Left lung (tissue), 10 donors: ENCODE results near the gene P2RY6. TPM values are rescaled to one million over a fixed set of nuclear protein-coding genes. Genes with fewer than 3 reads are reported as not detected.
A peak's percentile ranks its signal among the peaks of the same experiment; 100 is the strongest.

ENCODE experiments used
- ATAC-seq: fragments of 200-7000 bp; cut with Tn5 transposase; one replicate; pipeline ENCODE4 v1.9.1; 2020; ENCODE audit warnings: moderate library complexity
- DNase-seq, 4 donors: peaks; one replicate each; pipeline ENCODE4 v3.0.0-alpha.2; 2013 to 2020
- H3K27ac ChIP-seq, 2 donors: fragments of 200-600 bp; sonication (generic) in 1 of 2; one replicate each; pipeline versions ENCODE4 v1.5.0 to v1.8.0; 2020 to 2021
- H3K27me3 ChIP-seq, 2 donors: fragments of 200-600 bp; sonication (generic) in 1 of 2; one replicate each; pipeline versions ENCODE4 v1.5.0 to v1.8.0; 2020 to 2021
- H3K36me3 ChIP-seq, 2 donors: fragments of 200-600 bp; sonication (generic) in 1 of 2; one replicate each; pipeline versions ENCODE4 v1.5.0 to v1.8.0; 2020 to 2021
- H3K4me1 ChIP-seq, 2 donors: fragments of 200-600 bp; one replicate each; pipeline ENCODE4 v1.8.0; 2021
- H3K4me3 ChIP-seq, 2 donors: fragments of 200-600 bp; sonication (generic) in 1 of 2; one replicate each; pipeline versions ENCODE4 v1.5.0 to v1.8.0; 2020 to 2021; ENCODE audit warnings: mild to moderate bottlenecking in 1 of 2
- H3K9me3 ChIP-seq, 2 donors: fragments of 200-600 bp; sonication (generic) in 1 of 2; one replicate each; pipeline versions ENCODE4 v1.5.0 to v1.8.0; 2020 to 2021
- intact Hi-C, 2 donors: fragments of 100-400 bp; cut with DNase I; formaldehyde crosslinking; loops; one replicate each; pipeline versions ENCODE4 v1.11.2 to v1.14.2; 2022
- polyA plus RNA-seq, 6 donors: library from polyadenylated mRNA; unstranded; fragments of 120-200 nt; gene quantifications; one replicate each; pipeline ENCODE4 v1.2.1, GENCODE V29; 2013; ENCODE audit not compliant: insufficient read length in 6 of 6
- total RNA-seq, 2 donors: library from RNA; stranded (reverse); fragmentation: NEBNext Ultra II Directional; extraction: Animal tissue kit (Norgen Biotek cat#: 25700); gene quantifications; one replicate each; pipeline ENCODE4 v1.2.1, GENCODE V29; 2021
- TF ChIP-seq, protein P1 (sequence below), 2 donors: fragments of 200-600 bp; sonication (generic) in 1 of 2; IDR thresholded peaks; one replicate each; pipeline versions ENCODE4 v1.5.0 to v1.8.0; 2021; ENCODE audit warnings: antibody characterized with exemption in 2 of 2
- donor health status: DM: no; HTN: yes; CAD: no.
- donor health status: DM: no; HTN: no; CAD: no.

The P2RY6 gene
- total and polyA plus RNA-seq, 8 donors, result 0.87 to 4.8 (median 1.9) TPM

- H3K9me3 ChIP-seq, result no peaks in the 10 kb centered on the region
- TF ChIP-seq, protein P1, sequence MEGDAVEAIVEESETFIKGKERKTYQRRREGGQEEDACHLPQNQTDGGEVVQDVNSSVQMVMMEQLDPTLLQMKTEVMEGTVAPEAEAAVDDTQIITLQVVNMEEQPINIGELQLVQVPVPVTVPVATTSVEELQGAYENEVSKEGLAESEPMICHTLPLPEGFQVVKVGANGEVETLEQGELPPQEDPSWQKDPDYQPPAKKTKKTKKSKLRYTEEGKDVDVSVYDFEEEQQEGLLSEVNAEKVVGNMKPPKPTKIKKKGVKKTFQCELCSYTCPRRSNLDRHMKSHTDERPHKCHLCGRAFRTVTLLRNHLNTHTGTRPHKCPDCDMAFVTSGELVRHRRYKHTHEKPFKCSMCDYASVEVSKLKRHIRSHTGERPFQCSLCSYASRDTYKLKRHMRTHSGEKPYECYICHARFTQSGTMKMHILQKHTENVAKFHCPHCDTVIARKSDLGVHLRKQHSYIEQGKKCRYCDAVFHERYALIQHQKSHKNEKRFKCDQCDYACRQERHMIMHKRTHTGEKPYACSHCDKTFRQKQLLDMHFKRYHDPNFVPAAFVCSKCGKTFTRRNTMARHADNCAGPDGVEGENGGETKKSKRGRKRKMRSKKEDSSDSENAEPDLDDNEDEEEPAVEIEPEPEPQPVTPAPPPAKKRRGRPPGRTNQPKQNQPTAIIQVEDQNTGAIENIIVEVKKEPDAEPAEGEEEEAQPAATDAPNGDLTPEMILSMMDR (IDR thresholded peaks at IDR 0.05), result no peak
- H3K27me3 ChIP-seq, result no peaks in the 10 kb centered on the region
- no peaks in the 10 kb centered on the region for H3K36me3 ChIP-seq
- DNase-seq (no peak), ATAC-seq (no peak)
- H3K4me1 ChIP-seq, result peaks cover 0 to 37% of the 10 kb centered on the region in 2 donors
- no peak overlapping the region for H3K4me3 ChIP-seq
- peak overlapping the region in 1 of 2 donors; percentile 20 for H3K27ac ChIP-seq
- intact Hi-C loops, result no loop called here
These were observed 9.9 kb downstream of the P2RY6 start for GRCh38 chr11:73281796-73282660.

GRCh38 chr11:73283276-73284000, 11.3 kb downstream of the P2RY6 start:
- Histone ChIP-seq H3K4me3 (no peak overlapping the region), H3K9me3 (no peaks in the 10 kb centered on the region), H3K36me3 (no peaks in the 10 kb centered on the region), H3K4me1 (peaks cover 0 to 51% of the 10 kb centered on the region in 2 donors), H3K27ac (peak overlapping the region in 1 of 2 donors; percentile 58), H3K27me3 (no peaks in the 10 kb centered on the region)
- TF ChIP-seq, protein P1 (IDR thresholded peaks at IDR 0.05), result no peak
- no peak for DNase-seq
- intact Hi-C loops, result no loop called here
- peak; percentile 17 for ATAC-seq

- ATAC-seq (no peak), DNase-seq (no peak)
- Histone ChIP-seq H3K4me3 (no peak overlapping the region), H3K4me1 (peaks cover 4 to 57% of the 10 kb centered on the region in 2 donors), H3K36me3 (no peaks in the 10 kb centered on the region), H3K27me3 (no peaks in the 10 kb centered on the region), H3K27ac (no peak overlapping the region), H3K9me3 (no peaks in the 10 kb centered on the region)
- TF ChIP-seq, protein P1 (IDR thresholded peaks at IDR 0.05), result no peak
- intact Hi-C loops, result no loop called here
These were observed 12.0 kb downstream of the P2RY6 start for GRCh38 chr11:73284106-73284505.

DNA sequence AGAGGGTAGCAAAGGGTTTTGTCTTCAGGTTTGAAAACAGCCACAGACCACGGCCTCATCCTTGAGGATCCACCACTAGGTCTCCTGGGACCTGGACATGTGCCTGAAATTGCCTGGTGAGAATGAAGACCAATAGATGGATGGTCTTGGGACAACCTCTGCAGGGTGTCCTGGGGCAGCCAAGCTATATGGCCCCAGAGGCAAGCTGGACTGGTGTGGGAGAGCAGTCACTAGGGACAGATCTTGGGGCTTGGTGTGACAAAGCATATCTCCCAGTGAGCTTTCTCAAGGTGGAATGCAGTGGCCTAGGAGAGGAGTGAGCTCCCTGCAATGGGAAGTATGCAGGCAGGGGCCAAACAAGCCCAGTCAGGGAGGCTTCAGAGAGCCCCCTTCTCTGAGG, 13.6 kb downstream of the P2RY6 start:
- no peak overlapping the region for H3K27ac ChIP-seq
- intact Hi-C loops, result no loop called here
- H3K36me3 ChIP-seq, result no peaks in the 10 kb centered on the region
- no peak overlapping the region for H3K4me3 ChIP-seq
- TF ChIP-seq, protein P1 (IDR thresholded peaks at IDR 0.05), result no peak
- no peaks in the 10 kb centered on the region for H3K27me3 ChIP-seq
- peaks cover 8 to 65% of the 10 kb centered on the region in 2 donors for H3K4me1 ChIP-seq
- no peak for ATAC-seq
- H3K9me3 ChIP-seq, result no peaks in the 10 kb centered on the region
- no peak for DNase-seq

DNA sequence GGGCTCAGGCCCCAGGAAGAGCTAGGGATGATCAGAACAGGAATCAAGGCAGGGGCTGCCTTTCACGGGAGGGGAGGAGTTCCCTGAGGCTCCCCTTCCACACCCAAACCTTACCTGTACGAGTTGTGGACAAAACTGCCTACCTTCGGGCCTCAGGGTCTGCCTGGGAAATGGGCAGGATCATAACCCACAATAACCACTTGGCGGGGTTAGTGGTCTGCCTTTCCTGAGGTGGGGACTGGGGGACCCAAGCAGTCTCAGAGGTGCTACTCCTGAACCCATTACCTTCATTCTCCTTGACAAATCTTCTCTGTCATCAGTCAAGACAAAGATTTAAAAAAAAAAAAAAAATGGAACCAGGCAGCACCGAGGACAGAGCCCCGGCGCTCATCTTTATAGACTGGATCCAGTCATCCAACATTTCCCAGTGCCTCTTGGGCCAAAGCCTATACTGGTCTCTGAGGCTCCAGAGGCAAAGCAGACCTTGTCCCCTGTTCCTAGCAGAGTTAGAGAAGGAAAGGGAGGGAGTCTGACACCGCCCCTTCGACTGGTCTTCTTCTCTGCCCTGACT, 14.2 kb downstream of the P2RY6 start:
- no peak overlapping the region for H3K27ac ChIP-seq
- no peak for DNase-seq
- peaks cover 8 to 59% of the 10 kb centered on the region in 2 donors for H3K4me1 ChIP-seq
- intact Hi-C loops, result no loop called here
- H3K4me3 ChIP-seq, result no peak overlapping the region
- no peaks in the 10 kb centered on the region for H3K27me3 ChIP-seq
- TF ChIP-seq, protein P1 (IDR thresholded peaks at IDR 0.05), result no peak
- no peaks in the 10 kb centered on the region for H3K9me3 ChIP-seq
- no peak for ATAC-seq
- H3K36me3 ChIP-seq, result no peaks in the 10 kb centered on the region
